GM12875 (cell line): ENCODE data around the gene VMAC.

Experiments
- H3K4me3 ChIP-seq: one replicate; pipeline ENCODE4 v1.5.1; 2011; ENCODE audit warnings: low read depth, low read length, control low read depth
- CTCF ChIP-seq: IDR thresholded peaks from 2 replicates; pipeline ENCODE4 v1.5.1; 2011; ENCODE audit warnings: low read depth, mild to moderate bottlenecking, control low read depth, inconsistent platforms, low read length, moderate library complexity, borderline replicate concordance; ENCODE audit not compliant: insufficient read depth

The VMAC gene

DNA sequence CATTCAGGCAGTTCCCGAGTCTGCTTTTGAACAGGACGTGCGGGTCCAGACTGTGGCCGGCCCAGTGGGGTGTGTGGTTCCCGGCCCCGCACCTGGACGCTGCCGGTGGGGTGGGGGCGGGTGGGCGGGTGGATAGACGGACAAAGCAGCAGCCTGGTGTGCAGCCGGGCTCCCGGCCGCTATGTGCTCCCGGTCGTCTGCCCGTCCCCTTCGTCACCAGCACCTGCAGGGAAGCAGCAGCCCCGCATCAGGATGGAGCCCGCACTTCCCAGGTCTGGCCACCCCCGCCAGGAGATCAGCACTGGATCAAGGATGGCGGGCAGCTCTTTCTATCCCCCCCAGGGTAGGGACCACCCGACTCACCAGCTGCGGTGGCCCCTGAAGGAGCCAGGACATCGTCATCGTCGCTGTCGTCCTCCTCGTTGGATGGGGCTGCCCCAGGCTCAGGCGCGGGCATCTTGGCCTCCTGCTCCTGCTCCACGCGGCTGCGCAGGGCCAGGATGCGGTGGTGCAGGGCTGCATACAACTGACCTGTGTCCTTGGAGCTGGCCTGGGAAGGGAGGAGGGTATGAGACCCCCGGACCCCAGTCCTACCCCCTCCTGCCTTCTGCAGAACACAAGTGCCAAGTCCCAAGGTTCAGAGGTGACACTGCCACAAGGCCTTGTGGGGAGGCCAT is 12.9 kb downstream of the VMAC start:
- no peak for TF ChIP-seq CTCF
- no peak overlapping the region for H3K4me3 ChIP-seq

GRCh38 chr19:5918463-5919079 is 13.9 kb downstream of the VMAC start:
- no peak overlapping the region for H3K4me3 ChIP-seq
- TF ChIP-seq CTCF = no peak

GRCh38 chr19:5921516-5922160 is 17.0 kb downstream of the VMAC start:
- no peak for TF ChIP-seq CTCF
- H3K4me3 ChIP-seq = no peak overlapping the region

- TF ChIP-seq CTCF = no peak
- no peak overlapping the region for H3K4me3 ChIP-seq
Observed at GRCh38 chr19:5922161-5922545, 17.5 kb downstream of the VMAC start.

DNA sequence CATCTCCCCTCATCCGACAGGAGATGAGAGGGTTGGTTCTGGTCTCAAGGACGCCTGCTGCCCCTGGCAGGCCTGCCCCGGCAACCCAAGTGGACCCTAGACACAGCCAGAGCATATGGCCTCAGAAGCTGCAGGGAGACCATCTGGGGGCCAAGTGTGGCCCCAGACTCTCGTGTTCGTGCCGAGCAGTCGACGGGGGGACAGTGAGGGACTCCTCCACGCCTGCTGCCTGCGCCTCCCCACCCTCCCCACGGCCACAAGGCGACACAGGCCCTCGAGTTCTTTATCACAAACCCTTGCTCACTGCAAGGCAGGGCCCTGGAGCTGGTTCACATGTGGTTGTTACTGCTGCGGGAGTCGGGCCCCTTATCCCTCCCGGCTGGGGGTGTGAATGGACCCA is 18.7 kb downstream of the VMAC start:
- no peak for TF ChIP-seq CTCF
- H3K4me3 ChIP-seq = no peak overlapping the region

- no peak for TF ChIP-seq CTCF
- H3K4me3 ChIP-seq = no peak overlapping the region
Observed at GRCh38 chr19:5925830-5926427, 21.3 kb downstream of the VMAC start.
